Camera-type eye (tissue), 1 donor: ENCODE results near the gene NUTM2B. TPM values are rescaled to one million over a fixed set of nuclear protein-coding genes. Genes with fewer than 3 reads are reported as not detected.

ENCODE experiments used
- total RNA-seq: library from RNA; depleted of rRNA; stranded (reverse); fragments of >200 nt; gene quantifications from one replicate; pipeline ENCODE4 v1.2.3, GENCODE V29; 2014

NUTM2B gene
- total RNA-seq, result 0.66 TPM

GRCh38 chr10:79702927-79703326, at the start of gene NUTM2B:
Gene NUTM2B, plus strand, starts transcription at chr10:79703227. Its CDS starts 383 bp downstream, at chr10:79703610.

Other genes with a start within 250 kb of the NUTM2B start
- gene EIF5AL1, start 190.7 kb upstream of the NUTM2B start, total RNA-seq, result 0.11 TPM
- gene SFTPA2, start 142.8 kb upstream of the NUTM2B start, total RNA-seq, result not detected
- not detected for gene SFTPA1, start 92.3 kb upstream of the NUTM2B start, total RNA-seq
- 0.33 TPM for gene NUTM2E, start 123.5 kb downstream of the NUTM2B start, total RNA-seq
- 1.1 TPM for gene SFTPD, start 245.9 kb downstream of the NUTM2B start, total RNA-seq